ENCODE data around the gene PITPNC1.

The PITPNC1 gene

DNA sequence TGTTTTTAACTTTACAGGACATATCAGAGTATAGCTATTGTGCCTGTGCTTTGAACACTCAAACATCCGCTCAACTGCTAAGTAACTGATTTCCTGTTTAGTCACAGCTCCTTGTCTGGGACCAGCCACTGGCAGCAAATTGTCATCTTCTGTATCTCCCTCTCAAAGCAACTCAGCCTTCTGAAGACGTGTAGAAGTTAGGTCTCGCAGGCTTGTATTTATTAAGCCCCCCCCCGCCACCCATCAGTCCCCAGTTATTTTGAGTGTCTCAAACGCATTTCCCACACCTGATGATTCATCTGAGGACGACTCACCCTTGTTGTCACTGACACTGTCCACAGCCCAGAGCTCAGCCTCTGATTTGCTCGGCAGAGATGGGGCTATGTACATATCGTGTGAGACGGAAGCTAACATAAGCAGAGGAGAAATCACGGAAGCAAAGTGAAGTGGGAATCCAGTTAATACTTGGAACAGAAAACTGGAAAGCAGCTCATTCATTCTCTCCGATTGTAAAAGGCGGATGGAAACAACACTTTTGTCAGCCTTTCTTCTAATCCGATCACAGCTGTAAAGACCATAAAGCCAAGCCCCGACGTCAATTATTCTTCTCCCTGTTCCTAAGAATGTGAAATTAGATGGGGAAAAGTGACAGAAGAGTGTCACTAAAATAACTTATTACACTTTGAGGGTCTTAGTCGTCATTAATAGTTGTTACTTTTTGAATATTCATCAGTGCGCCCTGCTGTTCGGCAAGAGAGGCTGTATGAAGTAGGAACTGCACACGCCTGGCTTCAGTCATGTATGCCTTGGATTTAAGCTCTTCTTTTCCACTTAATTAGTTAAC, 64.2 kb downstream of the PITPNC1 start:
- TF ChIP-seq, protein P1, sequence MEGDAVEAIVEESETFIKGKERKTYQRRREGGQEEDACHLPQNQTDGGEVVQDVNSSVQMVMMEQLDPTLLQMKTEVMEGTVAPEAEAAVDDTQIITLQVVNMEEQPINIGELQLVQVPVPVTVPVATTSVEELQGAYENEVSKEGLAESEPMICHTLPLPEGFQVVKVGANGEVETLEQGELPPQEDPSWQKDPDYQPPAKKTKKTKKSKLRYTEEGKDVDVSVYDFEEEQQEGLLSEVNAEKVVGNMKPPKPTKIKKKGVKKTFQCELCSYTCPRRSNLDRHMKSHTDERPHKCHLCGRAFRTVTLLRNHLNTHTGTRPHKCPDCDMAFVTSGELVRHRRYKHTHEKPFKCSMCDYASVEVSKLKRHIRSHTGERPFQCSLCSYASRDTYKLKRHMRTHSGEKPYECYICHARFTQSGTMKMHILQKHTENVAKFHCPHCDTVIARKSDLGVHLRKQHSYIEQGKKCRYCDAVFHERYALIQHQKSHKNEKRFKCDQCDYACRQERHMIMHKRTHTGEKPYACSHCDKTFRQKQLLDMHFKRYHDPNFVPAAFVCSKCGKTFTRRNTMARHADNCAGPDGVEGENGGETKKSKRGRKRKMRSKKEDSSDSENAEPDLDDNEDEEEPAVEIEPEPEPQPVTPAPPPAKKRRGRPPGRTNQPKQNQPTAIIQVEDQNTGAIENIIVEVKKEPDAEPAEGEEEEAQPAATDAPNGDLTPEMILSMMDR (conservative IDR thresholded peaks at IDR 0.05; ENCODE audit: low read depth, low read length): no peak
- DNase-seq (ENCODE audit: low read depth): peak; percentile 23
- peak overlapping the region; percentile 40 for H3K4me3 ChIP-seq (ENCODE audit: low read depth, low read length)

DNA sequence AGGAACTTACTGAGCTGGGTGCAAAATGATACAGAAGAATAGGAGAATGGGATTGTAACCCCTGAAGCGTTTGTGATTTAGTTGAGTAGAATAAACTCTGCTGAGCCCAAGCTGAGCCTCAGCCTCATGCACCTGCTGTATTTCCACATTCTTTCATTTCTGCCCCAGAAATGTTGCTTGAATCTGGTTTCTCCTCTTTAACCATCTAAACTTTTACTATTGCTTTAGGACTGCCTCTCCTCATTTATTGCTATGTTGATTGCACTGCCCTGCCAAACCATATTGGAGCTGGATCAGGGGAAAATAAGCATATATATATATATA, 64.8 kb downstream of the PITPNC1 start:
- no peak for DNase-seq (ENCODE audit: low read depth)
- TF ChIP-seq, protein P1 (conservative IDR thresholded peaks at IDR 0.05; ENCODE audit: low read depth, low read length): no peak
- H3K4me3 ChIP-seq (ENCODE audit: low read depth, low read length): no peak overlapping the region

DNA sequence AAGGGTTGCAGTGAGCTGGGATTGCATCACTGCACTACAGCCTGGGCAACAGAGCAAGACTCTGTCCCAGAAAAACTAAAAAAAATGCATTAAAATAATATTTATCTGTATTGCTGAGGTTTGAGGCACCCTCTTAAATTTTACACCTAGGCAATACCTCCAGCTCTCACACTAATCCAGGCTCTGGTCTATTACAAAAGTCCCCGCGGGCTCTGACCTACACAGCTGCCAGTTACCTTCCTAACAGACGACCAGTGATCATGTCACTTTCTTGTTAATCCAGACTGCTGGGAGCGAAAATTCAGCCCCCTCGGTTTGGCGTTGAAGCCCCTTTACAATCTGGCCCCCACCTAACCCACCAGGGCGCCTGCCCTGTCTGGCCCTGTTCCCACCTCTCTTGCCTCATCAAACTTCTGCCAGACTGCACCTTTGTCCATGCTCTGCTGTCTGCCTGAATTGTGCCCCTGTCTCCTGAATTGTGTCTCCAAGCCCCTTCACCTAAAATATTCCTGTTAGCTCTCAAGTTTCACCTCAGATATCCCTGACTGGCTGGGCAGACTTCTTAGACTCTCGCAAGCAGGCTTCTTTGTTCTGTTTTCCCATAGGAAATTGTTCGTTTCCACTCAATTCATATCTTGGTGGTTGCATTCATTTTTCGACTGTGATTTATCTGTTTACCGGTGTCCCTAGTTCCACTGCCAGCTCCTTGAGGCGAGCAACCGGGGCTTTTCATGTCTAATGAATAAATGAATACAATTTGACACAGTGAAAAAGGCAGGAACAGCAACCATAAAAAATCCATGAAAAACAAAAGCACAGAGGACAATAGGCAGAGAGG, 65.9 kb downstream of the PITPNC1 start:
- TF ChIP-seq, protein P1 (conservative IDR thresholded peaks at IDR 0.05; ENCODE audit: low read depth, low read length): no peak
- no peak for DNase-seq (ENCODE audit: low read depth)
- no peak overlapping the region for H3K4me3 ChIP-seq (ENCODE audit: low read depth, low read length)

DNA sequence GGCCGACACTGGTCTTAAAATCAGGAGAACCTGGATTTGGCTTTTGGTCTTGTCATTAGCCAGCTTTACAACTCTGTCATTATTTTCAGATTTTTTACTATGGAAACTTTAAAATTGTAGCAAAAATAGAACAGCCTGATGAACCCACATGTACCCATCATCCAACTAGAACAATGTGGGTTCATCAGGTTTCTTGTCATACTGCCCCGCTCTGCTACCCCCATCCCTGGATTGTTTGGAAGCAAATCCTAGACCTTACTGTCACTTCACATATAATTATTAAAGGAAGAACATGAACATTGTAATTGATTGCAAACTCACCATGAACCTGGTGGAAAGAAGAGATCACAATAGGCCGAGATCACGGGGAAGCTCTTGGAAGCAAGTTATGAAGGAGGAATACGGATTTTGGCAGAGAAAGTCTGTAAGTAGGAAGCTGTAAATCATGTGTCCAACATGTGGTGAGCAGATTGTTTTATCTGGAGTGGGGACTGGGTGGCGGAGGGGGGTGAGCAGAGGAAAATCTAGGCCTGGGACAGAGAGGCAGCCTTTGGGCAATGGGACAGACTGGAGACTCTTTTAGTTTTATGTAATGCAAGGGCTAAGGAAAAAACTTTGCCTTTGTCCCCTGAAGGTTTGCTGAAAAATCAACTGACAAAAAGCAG, 67.0 kb downstream of the PITPNC1 start:
- peak; percentile 19 for DNase-seq (ENCODE audit: low read depth)
- TF ChIP-seq, protein P1 (conservative IDR thresholded peaks at IDR 0.05; ENCODE audit: low read depth, low read length): no peak
- H3K4me3 ChIP-seq (ENCODE audit: low read depth, low read length): no peak overlapping the region

DNA sequence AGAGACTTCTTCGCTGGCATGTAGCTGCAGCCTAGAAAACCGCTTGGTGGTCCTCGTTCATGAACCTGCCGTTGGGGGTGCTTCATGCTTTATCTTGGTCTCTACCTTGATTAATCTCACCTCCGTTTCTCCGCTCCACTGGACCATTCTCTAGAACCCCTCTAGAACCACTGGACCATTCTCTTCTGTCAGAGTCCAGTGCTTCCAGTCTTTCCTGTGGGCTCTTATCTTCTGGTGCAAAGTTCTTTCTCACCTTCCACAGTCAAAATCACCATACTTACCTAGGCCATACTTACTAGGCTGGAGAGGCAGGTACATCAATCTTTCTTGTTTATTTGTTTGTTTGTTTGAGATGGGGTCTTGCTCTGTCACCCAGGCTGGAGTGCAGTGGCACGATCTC, 71.4 kb downstream of the PITPNC1 start:
- DNase-seq (ENCODE audit: low read depth): no peak
- H3K4me3 ChIP-seq (ENCODE audit: low read depth, low read length): no peak overlapping the region
- TF ChIP-seq, protein P1 (conservative IDR thresholded peaks at IDR 0.05; ENCODE audit: low read depth, low read length): no peak

DNA sequence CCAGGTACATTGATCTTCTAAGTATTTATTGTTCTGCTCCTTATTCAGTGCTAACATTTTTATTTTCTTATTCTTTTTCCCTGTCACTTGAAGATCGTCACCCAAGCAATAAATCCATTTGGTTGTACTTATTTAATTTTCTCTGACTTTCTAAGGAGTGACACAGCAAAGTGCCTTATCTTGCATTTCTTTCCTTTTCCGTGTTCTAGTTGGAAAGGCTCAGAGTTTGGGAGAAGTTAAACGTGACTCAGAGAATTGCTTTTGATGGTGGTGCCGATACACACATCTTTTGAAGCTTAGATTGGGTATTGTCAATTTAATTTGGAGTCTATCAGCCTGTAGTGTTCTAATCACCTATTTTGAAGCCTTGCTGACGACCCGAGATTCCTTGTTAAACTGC, 72.0 kb downstream of the PITPNC1 start:
- TF ChIP-seq, protein P1 (conservative IDR thresholded peaks at IDR 0.05; ENCODE audit: low read depth, low read length): no peak
- H3K4me3 ChIP-seq (ENCODE audit: low read depth, low read length): no peak overlapping the region
- DNase-seq (ENCODE audit: low read depth): no peak

Measured in choroid plexus epithelial cell (primary cell).